Lower leg skin (tissue), 3 donors: ENCODE measurements around the gene CABLES1.

ENCODE experiments used
- POLR2A ChIP-seq, 2 donors: fragments of 450-650 bp; IDR thresholded peaks; one replicate each; pipeline ENCODE4 v1.6.1; 2016 to 2017; ENCODE audit warnings: antibody characterized with exemption in 2 of 2, mild to moderate bottlenecking in 1 of 2, moderate library complexity in 1 of 2
- TF ChIP-seq, protein P1 (sequence below), 3 donors: fragments of 450-650 bp; IDR thresholded peaks; one replicate each; pipeline ENCODE4 v1.5.1; 2016; ENCODE audit warnings: antibody characterized with exemption in 3 of 3, mild to moderate bottlenecking in 3 of 3, moderate library complexity in 2 of 3

DNA sequence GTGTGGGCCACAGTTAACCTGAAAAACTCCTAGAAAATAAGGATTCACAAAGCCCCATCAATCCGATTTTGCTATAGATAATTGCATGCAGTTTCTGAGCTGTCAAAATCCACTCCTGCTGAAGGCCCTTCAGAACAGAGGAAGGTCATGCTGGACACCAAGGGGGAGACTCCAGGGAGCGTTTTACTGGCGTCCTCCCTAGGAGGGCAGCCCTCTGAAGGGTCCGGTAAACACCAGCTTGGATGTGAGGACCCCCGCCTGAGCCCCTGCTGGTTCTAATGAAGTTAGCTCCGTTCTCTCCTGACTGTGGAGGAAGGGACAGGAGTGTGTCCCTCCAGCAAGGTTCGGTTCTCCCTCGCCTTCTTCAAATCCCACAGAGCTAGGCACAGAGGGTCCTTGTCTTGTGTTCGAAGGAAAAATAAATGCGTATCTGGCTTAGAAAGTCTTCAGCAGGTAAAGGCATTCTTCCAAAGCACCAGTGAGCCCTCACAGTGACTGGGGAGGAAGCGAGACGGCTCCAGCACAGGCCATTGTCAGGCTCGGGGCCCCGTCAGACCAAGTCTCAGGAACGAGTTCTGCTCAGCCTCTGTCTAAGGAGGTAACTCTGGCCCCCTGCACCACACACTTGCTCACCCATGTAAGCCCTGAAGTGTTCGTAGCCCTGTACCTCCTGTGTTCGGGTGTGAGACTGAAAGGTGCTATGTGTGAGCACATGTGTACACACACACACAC, 41.6 kb downstream of the CABLES1 start:
- TF ChIP-seq POLR2A (IDR thresholded peaks at IDR 0.05): no peak
- TF ChIP-seq, protein P1, sequence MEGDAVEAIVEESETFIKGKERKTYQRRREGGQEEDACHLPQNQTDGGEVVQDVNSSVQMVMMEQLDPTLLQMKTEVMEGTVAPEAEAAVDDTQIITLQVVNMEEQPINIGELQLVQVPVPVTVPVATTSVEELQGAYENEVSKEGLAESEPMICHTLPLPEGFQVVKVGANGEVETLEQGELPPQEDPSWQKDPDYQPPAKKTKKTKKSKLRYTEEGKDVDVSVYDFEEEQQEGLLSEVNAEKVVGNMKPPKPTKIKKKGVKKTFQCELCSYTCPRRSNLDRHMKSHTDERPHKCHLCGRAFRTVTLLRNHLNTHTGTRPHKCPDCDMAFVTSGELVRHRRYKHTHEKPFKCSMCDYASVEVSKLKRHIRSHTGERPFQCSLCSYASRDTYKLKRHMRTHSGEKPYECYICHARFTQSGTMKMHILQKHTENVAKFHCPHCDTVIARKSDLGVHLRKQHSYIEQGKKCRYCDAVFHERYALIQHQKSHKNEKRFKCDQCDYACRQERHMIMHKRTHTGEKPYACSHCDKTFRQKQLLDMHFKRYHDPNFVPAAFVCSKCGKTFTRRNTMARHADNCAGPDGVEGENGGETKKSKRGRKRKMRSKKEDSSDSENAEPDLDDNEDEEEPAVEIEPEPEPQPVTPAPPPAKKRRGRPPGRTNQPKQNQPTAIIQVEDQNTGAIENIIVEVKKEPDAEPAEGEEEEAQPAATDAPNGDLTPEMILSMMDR (IDR thresholded peaks at IDR 0.05): no peak
